ENCODE data around the gene CCDC92B.

- TF ChIP-seq CHD1 (IDR thresholded peaks at IDR 0.05; ENCODE audit: low read depth, low read length), result no peak
- no peak for TF ChIP-seq SMC3 (IDR thresholded peaks at IDR 0.05; ENCODE audit: low read depth, low read length)
These were observed 55.7 kb downstream of the CCDC92B start for GRCh38 chr17:2693561-2694380.

Measured in IMR-90 (cell line).